Measurements from ENCODE around the gene LAMP5.

LAMP5 gene, protein sequence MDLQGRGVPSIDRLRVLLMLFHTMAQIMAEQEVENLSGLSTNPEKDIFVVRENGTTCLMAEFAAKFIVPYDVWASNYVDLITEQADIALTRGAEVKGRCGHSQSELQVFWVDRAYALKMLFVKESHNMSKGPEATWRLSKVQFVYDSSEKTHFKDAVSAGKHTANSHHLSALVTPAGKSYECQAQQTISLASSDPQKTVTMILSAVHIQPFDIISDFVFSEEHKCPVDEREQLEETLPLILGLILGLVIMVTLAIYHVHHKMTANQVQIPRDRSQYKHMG

DNA sequence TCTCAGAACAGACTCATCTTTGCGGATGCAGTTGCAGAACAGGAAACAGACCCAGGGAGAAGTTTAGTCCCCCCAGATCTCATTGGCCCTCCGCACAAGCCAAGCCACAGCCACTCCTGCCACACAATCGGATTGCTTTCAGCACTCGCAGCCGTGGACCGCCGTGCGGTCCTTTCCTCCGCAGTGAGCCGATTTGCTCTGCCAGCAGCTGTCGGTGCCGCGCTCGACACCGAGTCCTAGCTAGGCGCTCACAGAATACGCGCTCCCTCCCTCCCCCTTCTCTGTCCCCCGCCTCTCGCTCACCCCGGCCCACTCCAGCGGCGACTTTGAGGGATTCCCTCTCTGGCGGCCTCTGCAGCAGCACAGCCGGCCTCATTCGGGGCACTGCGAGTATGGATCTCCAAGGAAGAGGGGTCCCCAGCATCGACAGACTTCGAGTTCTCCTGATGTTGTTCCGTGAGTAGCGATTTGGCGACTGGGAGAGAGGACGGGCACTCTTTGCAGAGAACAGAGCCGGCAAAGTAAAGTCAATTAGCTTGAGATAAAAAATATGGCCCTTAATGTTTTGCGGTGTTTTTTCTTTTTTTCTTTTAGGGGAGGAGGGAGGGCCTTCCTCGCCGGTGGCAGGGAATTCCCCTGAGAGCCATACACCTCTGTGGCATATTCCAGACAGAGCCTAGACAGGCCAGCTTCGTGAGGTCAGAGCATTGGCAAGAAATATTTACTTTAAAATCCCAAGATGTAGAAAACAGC is at the start of gene LAMP5:
Gene LAMP5, plus strand, starts transcription at position 130 of the 753 bp plus-strand sequence. Its CDS starts 263 bp downstream, at position 393.
- H3K27ac Mint-ChIP-seq: no peak within 1 kb of the TSS
- TF ChIP-seq, protein P1, sequence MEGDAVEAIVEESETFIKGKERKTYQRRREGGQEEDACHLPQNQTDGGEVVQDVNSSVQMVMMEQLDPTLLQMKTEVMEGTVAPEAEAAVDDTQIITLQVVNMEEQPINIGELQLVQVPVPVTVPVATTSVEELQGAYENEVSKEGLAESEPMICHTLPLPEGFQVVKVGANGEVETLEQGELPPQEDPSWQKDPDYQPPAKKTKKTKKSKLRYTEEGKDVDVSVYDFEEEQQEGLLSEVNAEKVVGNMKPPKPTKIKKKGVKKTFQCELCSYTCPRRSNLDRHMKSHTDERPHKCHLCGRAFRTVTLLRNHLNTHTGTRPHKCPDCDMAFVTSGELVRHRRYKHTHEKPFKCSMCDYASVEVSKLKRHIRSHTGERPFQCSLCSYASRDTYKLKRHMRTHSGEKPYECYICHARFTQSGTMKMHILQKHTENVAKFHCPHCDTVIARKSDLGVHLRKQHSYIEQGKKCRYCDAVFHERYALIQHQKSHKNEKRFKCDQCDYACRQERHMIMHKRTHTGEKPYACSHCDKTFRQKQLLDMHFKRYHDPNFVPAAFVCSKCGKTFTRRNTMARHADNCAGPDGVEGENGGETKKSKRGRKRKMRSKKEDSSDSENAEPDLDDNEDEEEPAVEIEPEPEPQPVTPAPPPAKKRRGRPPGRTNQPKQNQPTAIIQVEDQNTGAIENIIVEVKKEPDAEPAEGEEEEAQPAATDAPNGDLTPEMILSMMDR (IDR thresholded peaks at IDR 0.05): no peak
- no peaks in the 10 kb centered on the region for H3K9me3 Mint-ChIP-seq
- peak within 1 kb of the TSS; percentile 87 for H3K4me3 Mint-ChIP-seq
- peak; percentile 77 for DNase-seq
- H3K36me3 Mint-ChIP-seq (ENCODE audit: low read depth): no peaks in the 10 kb centered on the region
- H3K27me3 Mint-ChIP-seq (ENCODE audit: low read depth, poor library complexity): peaks cover 96% of the 10 kb centered on the region
- peaks cover 33% of the 10 kb centered on the region for H3K4me1 Mint-ChIP-seq

DNA sequence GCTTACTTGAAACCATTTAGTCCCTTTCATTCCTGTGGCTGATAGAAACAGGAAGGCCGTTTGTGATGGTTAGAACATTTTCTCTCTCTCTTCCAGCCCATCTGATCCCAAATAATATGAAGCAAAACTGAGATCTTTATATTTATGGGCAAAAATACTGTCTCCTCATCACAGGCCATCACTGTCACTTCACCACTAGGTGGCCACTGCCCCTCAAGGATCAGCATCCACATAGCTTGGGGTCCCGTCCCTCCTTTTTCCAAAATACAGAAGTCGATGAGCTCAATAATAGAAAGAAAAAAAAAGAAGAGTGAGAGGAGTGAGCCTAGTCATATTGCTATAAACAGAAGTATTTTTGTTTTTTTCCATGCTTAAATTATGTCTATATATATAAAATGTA is 46.4 kb upstream of the LAMP5 start:
- Mint-ChIP-seq H3K9me3 (peaks cover 36% of the 10 kb centered on the region), H3K4me3 (no peak overlapping the region), H3K4me1 (no peaks in the 10 kb centered on the region), H3K36me3 (ENCODE audit: low read depth) (peaks cover 67% of the 10 kb centered on the region), H3K27me3 (ENCODE audit: low read depth, poor library complexity) (no peaks in the 10 kb centered on the region), H3K27ac (no peak overlapping the region)
- peak; percentile 5 for DNase-seq
- TF ChIP-seq, protein P1 (IDR thresholded peaks at IDR 0.05): peak; percentile 52

DNA sequence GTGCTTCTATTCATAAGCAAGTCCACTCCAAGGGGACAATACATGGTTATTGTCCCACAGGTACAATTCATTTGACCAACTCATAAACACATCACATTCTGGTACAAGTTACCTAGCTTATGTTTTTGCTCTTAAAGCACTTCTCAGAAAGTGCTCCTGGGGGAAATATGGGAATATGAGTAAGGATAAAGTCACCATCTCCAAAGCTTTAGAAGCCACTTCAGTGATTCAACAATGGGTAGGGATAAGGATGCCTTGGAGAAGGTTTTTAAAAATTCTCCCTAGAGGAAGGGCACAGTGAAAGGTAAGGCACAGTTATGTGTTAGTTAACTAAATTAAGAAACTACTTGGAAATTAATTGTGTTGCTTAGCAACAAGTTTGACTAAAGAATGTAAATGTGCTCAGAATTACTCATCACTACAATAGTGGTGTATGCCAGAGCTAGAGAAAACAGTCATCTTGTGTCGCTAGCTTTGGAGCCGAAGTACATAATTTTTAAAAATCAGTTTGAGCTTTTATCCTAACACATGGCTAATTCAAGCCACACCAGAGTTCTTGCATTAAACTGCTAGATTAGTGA is 39.5 kb upstream of the LAMP5 start:
- no peak overlapping the region for H3K27ac Mint-ChIP-seq
- H3K4me3 Mint-ChIP-seq: no peak overlapping the region
- no peak for DNase-seq
- peaks cover 58% of the 10 kb centered on the region for H3K36me3 Mint-ChIP-seq (ENCODE audit: low read depth)
- H3K27me3 Mint-ChIP-seq (ENCODE audit: low read depth, poor library complexity): no peaks in the 10 kb centered on the region
- H3K4me1 Mint-ChIP-seq: peaks cover 5% of the 10 kb centered on the region
- H3K9me3 Mint-ChIP-seq: no peaks in the 10 kb centered on the region
- TF ChIP-seq, protein P1 (IDR thresholded peaks at IDR 0.05): no peak

DNA sequence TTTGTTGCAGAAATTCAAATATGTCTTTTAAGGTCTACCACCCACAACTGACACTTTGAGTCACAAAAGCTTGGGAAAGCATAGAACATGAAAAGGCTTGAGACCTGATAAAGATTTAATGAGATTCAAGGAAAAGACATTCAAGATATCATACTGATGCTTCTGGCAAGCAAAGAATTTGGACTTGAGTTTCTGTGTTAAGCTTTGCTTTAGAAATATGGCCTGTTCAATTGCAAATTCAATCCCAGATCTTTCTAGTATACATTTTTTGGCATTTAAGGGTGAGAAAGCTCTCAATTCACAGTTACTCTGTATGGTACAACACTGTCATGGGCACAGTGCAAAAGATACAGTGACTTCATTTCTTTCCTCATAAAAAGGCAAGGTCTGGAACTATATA is 38.9 kb upstream of the LAMP5 start:
- Mint-ChIP-seq H3K4me1 (peaks cover 5% of the 10 kb centered on the region), H3K36me3 (ENCODE audit: low read depth) (peaks cover 58% of the 10 kb centered on the region), H3K27me3 (ENCODE audit: low read depth, poor library complexity) (no peaks in the 10 kb centered on the region), H3K9me3 (no peaks in the 10 kb centered on the region), H3K27ac (no peak overlapping the region), H3K4me3 (no peak overlapping the region)
- TF ChIP-seq, protein P1 (IDR thresholded peaks at IDR 0.05): no peak
- no peak for DNase-seq

DNA sequence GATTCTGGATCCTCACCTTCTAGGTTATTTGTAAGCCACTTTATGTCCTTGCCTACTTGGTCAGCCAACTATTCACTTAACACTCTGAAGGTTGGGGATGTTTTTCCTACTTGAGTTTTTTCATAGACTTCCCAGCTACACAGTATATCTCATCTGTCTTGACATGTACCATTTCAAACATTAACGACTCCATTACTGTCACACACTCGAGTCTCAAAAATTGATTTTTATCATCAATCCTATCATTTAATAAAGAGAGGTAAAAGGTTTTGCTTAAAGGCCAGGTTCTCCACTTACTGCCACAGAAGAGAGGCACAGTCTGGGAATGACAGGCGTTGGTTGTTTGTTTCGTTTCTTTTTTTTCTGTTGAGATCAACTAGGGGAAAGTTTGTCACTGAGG is 38.2 kb upstream of the LAMP5 start:
- Mint-ChIP-seq H3K36me3 (ENCODE audit: low read depth) (peaks cover 54% of the 10 kb centered on the region), H3K9me3 (no peaks in the 10 kb centered on the region), H3K27me3 (ENCODE audit: low read depth, poor library complexity) (no peaks in the 10 kb centered on the region), H3K27ac (no peak overlapping the region), H3K4me1 (peaks cover 5% of the 10 kb centered on the region), H3K4me3 (no peak overlapping the region)
- TF ChIP-seq, protein P1 (IDR thresholded peaks at IDR 0.05): no peak
- no peak for DNase-seq
